Panc1 (cell line): ENCODE results near the gene THRSP. TPM values are rescaled to one million over a fixed set of nuclear protein-coding genes. Genes with fewer than 3 reads are reported as not detected.

Experiments
- ATAC-seq: fragments of 200-7000 bp; cut with Tn5 transposase; 2 replicates; pipeline ENCODE4 v1.9.1; 2020; ENCODE audit warnings: mild to moderate bottlenecking, moderate library complexity
- BruUV-seq: library from RNA; stranded (reverse); fragments of 400-500 nt; replicated peaks from 2 replicates; lab custom pipeline; 2021; lab: Mats Ljungman, UMichigan
- CTCF ChIA-PET: fragments of 300-600 bp; sonication (Branson Sonifier 250); formaldehyde crosslinking; loops from one replicate; lab custom pipeline; 2022; ENCODE audit warnings: antibody characterized with exemption; lab: Charles Lee
- POLR2A ChIA-PET: fragments of 300-600 bp; sonication (Branson Sonifier 250); formaldehyde crosslinking; loops from one replicate; lab custom pipeline; 2022; ENCODE audit warnings: antibody characterized with exemption; lab: Charles Lee
- DNase-seq: peaks from one replicate; pipeline ENCODE4 v3.0.0-alpha.2; 2010; ENCODE audit warnings: low read depth, low spot score
- H3K27ac ChIP-seq: 2 replicates; pipeline ENCODE4 v1.5.1; 2011; ENCODE audit warnings: mild to moderate bottlenecking, low read length, inconsistent platforms
- H3K27me3 ChIP-seq: fragments of 200-500 bp; sonication (Bioruptor generic); 2 replicates; pipeline ENCODE4 v1.6.0; 2014; ENCODE audit warnings: low read length, inconsistent platforms; ENCODE audit not compliant: control insufficient read depth, insufficient read depth
- H3K36me3 ChIP-seq: fragments of 200-500 bp; sonication (Bioruptor generic); 2 replicates; pipeline ENCODE4 v1.5.1; 2014; ENCODE audit warnings: inconsistent platforms, mild to moderate bottlenecking, low read length, moderate library complexity; ENCODE audit not compliant: control insufficient read depth, insufficient read depth
- H3K4me1 ChIP-seq: 2 replicates; pipeline ENCODE4 v1.5.1; 2011; ENCODE audit warnings: inconsistent platforms, mild to moderate bottlenecking, low read length, moderate library complexity; ENCODE audit not compliant: control insufficient read depth, insufficient read depth
- H3K4me3 ChIP-seq, 2 experiments: 2 replicates each; pipeline ENCODE4 v1.5.1; 2011 to 2012; ENCODE audit warnings: low read depth in 2 of 2, low read length in 2 of 2, mild to moderate bottlenecking in 2 of 2, inconsistent platforms in 1 of 2, moderate library complexity in 1 of 2
- H3K9me3 ChIP-seq: fragments of 200-500 bp; sonication (Bioruptor generic); 2 replicates; pipeline ENCODE4 v1.5.1; 2014; ENCODE audit warnings: low read depth, mild to moderate bottlenecking, inconsistent platforms, low read length, moderate library complexity; ENCODE audit not compliant: control insufficient read depth, insufficient read depth
- POLR2AphosphoS5 ChIP-seq: IDR thresholded peaks from 2 replicates; pipeline ENCODE4 v1.6.1; 2012; ENCODE audit warnings: mild to moderate bottlenecking, low read depth, low read length, moderate library complexity
- SIN3A ChIP-seq: IDR thresholded peaks from 2 replicates; pipeline ENCODE4 v1.6.1; 2012; ENCODE audit warnings: low read depth, mild to moderate bottlenecking, low read length, moderate library complexity, borderline replicate concordance; ENCODE audit not compliant: insufficient read depth
- TCF7L2 ChIP-seq: IDR thresholded peaks from 2 replicates; pipeline ENCODE4 v1.6.1; 2011; ENCODE audit warnings: mild to moderate bottlenecking, low read depth, low read length, inconsistent platforms
- in situ Hi-C: cut with HindIII; loops from 2 replicates; pipeline ENCODE4 v1.10.0; 2016; ENCODE audit warnings: low sequenced_read_pairs, low pct_unique_long_range_greater_than_20kb
- intact Hi-C: fragments of 100-400 bp; cut with micrococcal nuclease; formaldehyde crosslinking; loops from one replicate; pipeline ENCODE4 v1.10.0; 2022; ENCODE audit not compliant: unreplicated experiment
- total RNA-seq: library from RNA; stranded (reverse); gene quantifications from one replicate; pipeline ENCODE4 v1.2.1, GENCODE V29; 2021; ENCODE audit not compliant: unreplicated experiment
- TF ChIP-seq, protein P1 (sequence below): fragments of 450-650 bp; IDR thresholded peaks from 2 replicates; pipeline ENCODE4 v1.5.1; 2017; ENCODE audit warnings: mild to moderate bottlenecking
- TF ChIP-seq, protein P2 (sequence below), 2 experiments: IDR thresholded peaks; 2 replicates each; pipeline ENCODE4 v1.6.1; 2011 to 2012; ENCODE audit warnings: low read depth in 2 of 2, control low read depth in 1 of 2, low read length in 1 of 2, mild to moderate bottlenecking in 1 of 2, moderate library complexity in 1 of 2; ENCODE audit not compliant: insufficient read depth in 1 of 2

Gene THRSP
- total RNA-seq, 1 experiment from 2014 or later, result not detected

DNA sequence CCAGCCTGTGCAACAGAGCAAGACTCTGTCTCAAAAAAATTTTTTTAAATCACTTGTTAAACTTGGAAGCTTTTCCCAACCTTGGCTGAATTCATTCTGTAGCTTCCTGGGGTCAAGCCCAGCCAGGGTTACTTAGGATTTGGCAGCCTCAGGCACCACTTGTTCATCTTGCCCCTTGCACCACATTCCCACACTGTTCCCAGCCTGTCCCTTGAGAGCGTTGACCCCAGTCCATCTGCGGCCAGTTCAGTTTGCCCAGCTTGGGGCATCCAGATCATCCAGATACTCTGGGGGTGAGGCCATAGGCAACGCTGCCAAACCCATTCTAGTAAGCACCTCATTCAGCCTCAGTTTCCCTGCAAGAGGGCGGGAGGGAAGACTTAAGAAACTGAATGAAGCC is 8.7 kb upstream of the THRSP start:
- Histone ChIP-seq H3K4me3 (no peak overlapping the region), H3K36me3 (no peaks in the 10 kb centered on the region), H3K9me3 (no peaks in the 10 kb centered on the region), H3K27me3 (no peaks in the 10 kb centered on the region), H3K4me1 (0 out of 2 replicates have a peak, but pooled peaks cover 3% of the 10 kb centered on the region), H3K27ac (no peak overlapping the region)
- ChIA-PET POLR2A (no interaction called here), CTCF (interaction anchor here (0.6 kb wide), 1 partner anchor 50 kb away, joined by 3 read pairs; no protein-coding TSS in a partner anchor)
- intact Hi-C loops, result no loop called here
- in situ Hi-C loops, result no loop called here
- DNase-seq, result no peak
- no TSS peak for BruUV-seq
- no peak for ATAC-seq
- TF ChIP-seq TCF7L2, result no peak
- TF ChIP-seq SIN3A, result no peak

DNA sequence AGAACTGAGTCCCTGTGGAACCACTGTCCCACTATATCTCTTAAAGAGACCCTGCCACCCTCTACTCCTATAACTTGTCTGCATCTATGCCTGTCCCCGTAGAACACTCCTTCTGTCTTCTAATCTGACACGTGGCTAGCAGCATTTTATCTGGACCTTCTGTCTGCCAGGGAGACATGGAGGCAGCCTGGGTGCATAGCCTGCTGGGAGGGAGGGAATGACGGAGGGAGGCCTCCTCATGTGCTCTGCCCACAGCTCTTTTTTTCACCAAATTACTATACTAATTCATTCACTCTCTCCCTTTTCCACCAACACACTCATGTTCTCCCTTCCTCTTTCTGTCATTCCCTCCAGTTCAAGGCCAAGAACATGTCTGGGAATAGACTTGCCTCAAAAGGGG is 7.6 kb upstream of the THRSP start:
- BruUV-seq, result no TSS peak
- CTCF ChIA-PET, result no interaction called here
- no peaks in the 10 kb centered on the region for H3K36me3 ChIP-seq
- no peak for DNase-seq
- peaks cover 4% of the 10 kb centered on the region for H3K4me1 ChIP-seq
- TF ChIP-seq, protein P1, sequence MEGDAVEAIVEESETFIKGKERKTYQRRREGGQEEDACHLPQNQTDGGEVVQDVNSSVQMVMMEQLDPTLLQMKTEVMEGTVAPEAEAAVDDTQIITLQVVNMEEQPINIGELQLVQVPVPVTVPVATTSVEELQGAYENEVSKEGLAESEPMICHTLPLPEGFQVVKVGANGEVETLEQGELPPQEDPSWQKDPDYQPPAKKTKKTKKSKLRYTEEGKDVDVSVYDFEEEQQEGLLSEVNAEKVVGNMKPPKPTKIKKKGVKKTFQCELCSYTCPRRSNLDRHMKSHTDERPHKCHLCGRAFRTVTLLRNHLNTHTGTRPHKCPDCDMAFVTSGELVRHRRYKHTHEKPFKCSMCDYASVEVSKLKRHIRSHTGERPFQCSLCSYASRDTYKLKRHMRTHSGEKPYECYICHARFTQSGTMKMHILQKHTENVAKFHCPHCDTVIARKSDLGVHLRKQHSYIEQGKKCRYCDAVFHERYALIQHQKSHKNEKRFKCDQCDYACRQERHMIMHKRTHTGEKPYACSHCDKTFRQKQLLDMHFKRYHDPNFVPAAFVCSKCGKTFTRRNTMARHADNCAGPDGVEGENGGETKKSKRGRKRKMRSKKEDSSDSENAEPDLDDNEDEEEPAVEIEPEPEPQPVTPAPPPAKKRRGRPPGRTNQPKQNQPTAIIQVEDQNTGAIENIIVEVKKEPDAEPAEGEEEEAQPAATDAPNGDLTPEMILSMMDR, result no peak
- no peak for TF ChIP-seq SIN3A
- TF ChIP-seq, protein P2, sequence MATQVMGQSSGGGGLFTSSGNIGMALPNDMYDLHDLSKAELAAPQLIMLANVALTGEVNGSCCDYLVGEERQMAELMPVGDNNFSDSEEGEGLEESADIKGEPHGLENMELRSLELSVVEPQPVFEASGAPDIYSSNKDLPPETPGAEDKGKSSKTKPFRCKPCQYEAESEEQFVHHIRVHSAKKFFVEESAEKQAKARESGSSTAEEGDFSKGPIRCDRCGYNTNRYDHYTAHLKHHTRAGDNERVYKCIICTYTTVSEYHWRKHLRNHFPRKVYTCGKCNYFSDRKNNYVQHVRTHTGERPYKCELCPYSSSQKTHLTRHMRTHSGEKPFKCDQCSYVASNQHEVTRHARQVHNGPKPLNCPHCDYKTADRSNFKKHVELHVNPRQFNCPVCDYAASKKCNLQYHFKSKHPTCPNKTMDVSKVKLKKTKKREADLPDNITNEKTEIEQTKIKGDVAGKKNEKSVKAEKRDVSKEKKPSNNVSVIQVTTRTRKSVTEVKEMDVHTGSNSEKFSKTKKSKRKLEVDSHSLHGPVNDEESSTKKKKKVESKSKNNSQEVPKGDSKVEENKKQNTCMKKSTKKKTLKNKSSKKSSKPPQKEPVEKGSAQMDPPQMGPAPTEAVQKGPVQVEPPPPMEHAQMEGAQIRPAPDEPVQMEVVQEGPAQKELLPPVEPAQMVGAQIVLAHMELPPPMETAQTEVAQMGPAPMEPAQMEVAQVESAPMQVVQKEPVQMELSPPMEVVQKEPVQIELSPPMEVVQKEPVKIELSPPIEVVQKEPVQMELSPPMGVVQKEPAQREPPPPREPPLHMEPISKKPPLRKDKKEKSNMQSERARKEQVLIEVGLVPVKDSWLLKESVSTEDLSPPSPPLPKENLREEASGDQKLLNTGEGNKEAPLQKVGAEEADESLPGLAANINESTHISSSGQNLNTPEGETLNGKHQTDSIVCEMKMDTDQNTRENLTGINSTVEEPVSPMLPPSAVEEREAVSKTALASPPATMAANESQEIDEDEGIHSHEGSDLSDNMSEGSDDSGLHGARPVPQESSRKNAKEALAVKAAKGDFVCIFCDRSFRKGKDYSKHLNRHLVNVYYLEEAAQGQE (IDR thresholded peaks at IDR 0.05; ENCODE audit: insufficient read depth in 1 of 2, low read depth in 2 of 2, low read length in 1 of 2), result no peak
- no peak for TF ChIP-seq POLR2AphosphoS5
- TF ChIP-seq TCF7L2, result no peak
- no peaks in the 10 kb centered on the region for H3K27me3 ChIP-seq
- no peak for ATAC-seq
- no peak overlapping the region for H3K4me3 ChIP-seq
- POLR2A ChIA-PET, result no interaction called here
- H3K9me3 ChIP-seq, result no peaks in the 10 kb centered on the region
- intact Hi-C loops, result no loop called here
- H3K27ac ChIP-seq, result no peak overlapping the region
- in situ Hi-C loops, result no loop called here

DNA sequence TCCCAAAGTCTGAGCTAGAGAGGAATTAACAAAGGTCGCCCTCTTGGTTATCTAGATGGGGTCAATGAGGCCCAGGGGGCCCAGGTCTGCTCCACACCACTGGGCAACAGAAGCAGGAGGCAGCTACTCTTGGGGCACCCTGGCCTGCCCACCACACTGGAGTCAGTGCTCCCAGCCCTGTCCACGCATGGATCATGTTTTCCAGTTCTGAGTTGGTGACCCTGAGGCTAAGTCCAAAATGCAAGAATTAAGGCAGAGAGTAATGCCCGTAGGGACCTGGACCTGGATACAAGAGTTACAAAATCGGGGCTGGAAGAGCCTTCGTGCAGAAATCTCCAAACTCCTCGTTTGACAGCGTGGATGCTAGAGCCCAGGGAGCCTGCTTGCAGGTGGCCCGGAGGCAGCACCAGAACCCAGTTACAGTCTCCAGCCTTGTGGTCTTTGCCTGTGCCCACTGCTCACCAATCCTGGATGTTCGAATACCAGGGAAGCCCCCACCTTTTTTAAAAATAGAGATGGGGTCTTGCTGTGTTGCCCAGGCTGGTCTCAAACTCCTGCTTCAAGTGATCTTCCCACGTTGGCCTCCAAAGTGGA is 6.1 kb upstream of the THRSP start:
- DNase-seq (no peak), ATAC-seq (no peak)
- H3K4me3 ChIP-seq, result no peak overlapping the region
- H3K4me1 ChIP-seq, result peaks cover 12% of the 10 kb centered on the region
- BruUV-seq, result no TSS peak
- no peaks in the 10 kb centered on the region for H3K9me3 ChIP-seq
- intact Hi-C loops (no loop called here), in situ Hi-C loops (no loop called here)
- ChIA-PET POLR2A (interaction anchor here (0.7 kb wide), 1 partner anchor 32 kb away, joined by 4 read pairs; no protein-coding TSS in a partner anchor), CTCF (interaction anchor here (0.7 kb wide), 1 partner anchor 12 kb away, joined by 11 read pairs; no protein-coding TSS in a partner anchor)
- no peak overlapping the region for H3K27ac ChIP-seq
- H3K27me3 ChIP-seq, result no peaks in the 10 kb centered on the region
- no peak for TF ChIP-seq TCF7L2
- TF ChIP-seq SIN3A, result no peak
- TF ChIP-seq, protein P2 (IDR thresholded peaks at IDR 0.05; ENCODE audit: insufficient read depth in 1 of 2, low read depth in 2 of 2, low read length in 1 of 2), result no peak
- TF ChIP-seq, protein P1, result no peak
- TF ChIP-seq POLR2AphosphoS5, result no peak
- H3K36me3 ChIP-seq, result no peaks in the 10 kb centered on the region
